OCI-LY1 (cell line): ENCODE data around the gene FXYD1.

Experiments
- CTCF ChIP-seq: fragments of 200-600 bp; sonication (generic), shearing (Covaris generic); IDR thresholded peaks from 2 replicates; pipeline ENCODE4 v1.5.1; 2017; ENCODE audit warnings: mild to moderate bottlenecking, antibody characterized with exemption, low read length, moderate library complexity, mixed read lengths
- EZH2 ChIP-seq: fragments of 200-600 bp; sonication (generic), shearing (Covaris generic); IDR thresholded peaks from 2 replicates; pipeline ENCODE4 v1.8.0; 2017; ENCODE audit warnings: borderline replicate concordance, mixed run types, mild to moderate bottlenecking, antibody characterized with exemption, low read length, moderate library complexity, mixed read lengths

- TF ChIP-seq CTCF (no peak), EZH2 (no peak)
Measured at GRCh38 chr19:35143231-35143715, 4.6 kb downstream of the FXYD1 start, which contains the start of gene FXYD7.
